CD4-positive, alpha-beta T cell treated with Interleukin-4 for 1 hour (primary cell): Measurements from ENCODE around the gene ZNF503.

ENCODE experiments used
- DNase-seq, 2 donors: peaks; one replicate each; pipeline ENCODE4 v3.0.0-alpha.2; 2020 to 2022

The ZNF503 gene

GRCh38 chr10:75401569-75402485 is at the start of gene ZNF503:
TSS of gene ZNF503 (minus strand) at chr10:75401764. CDS start at chr10:75401419, 345 bp downstream.
- DNase-seq = peak; percentile 35 to 69

DNA sequence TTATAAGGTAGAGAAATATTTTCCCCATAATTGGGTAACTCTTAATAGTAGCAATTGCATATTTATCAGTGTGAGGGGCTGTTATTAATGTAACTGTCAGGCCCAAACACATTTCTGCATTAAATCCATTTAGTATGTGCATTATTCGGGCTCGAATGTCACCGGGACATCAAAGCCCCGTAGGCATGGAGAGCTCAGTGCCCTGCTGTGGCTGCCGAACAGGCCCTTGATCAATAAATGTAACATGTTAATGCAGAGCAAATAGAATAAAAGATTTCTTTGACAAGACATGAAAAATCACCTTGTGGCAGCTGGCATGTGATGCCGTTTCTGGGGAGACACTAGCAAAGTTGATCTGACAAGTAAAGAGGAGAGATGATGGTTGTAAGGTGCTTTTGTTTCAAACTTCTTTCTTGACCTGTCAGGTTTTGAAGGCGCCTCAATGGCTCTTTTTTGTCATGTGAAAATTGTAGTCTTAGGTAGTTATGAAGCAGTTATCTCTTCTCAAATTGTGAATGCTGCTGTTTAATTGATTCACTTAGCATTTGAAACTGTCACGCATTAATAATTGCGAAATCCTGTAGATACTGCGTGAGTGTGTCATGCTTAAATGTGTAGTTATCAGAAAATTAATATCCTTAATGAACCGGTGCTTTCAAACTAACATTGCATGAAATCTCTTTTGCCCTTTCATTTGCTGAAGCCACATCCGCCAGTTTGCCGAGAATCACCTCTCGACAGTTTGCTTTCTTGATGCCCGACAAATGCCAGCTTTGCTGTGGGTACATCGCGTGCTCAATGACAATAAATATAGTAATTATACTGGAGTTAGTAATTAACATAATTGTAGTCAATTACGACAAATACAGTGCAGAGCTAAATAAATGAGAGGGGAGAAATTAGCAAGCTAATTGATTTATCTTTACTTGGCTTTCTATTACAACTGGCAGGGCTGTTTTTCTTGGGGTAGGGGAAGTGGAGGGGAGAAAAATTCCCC is 49.4 kb upstream of the ZNF503 start:
- DNase-seq = no peak

DNA sequence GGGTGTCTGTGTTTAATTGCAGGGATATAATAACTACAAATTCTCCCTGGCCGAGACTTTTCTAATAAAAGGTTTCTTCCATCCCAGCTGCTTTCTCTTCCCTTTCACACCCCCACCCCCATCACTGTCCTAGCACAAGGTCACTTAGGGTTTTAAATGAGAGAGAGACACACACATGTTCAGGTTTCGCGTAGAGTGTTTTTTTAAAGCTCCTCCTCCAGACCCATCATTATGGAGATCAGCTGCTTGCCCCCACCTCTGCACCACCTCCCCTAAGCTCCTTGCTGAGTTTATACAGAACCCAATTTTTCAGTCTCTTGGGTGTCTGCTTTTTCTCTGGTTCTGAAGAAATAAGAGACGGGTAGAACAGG is 48.5 kb upstream of the ZNF503 start:
- DNase-seq = no peak

- DNase-seq = no peak
Measured at GRCh38 chr10:75449382-75450074, 48.0 kb upstream of the ZNF503 start.

GRCh38 chr10:75448166-75448565 is 46.6 kb upstream of the ZNF503 start:
- DNase-seq = no peak

DNA sequence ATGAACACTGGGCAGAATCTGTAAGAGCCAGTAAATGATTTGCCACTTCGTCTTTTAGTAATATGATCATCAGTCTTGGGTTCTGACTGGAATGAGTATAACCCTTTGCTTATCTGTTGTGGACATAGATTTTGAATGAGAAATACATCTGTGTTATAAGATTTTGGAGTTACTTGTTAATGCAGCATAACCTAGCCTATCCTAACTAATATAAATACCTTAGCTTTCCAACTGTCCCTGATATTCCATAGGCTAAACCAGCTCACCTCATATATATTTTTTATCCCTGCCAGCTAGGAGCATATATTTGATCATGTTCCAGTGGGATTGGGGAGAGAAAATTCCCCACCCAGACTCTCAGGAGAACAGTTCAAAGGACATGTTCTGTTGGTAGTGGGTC is 44.9 kb upstream of the ZNF503 start:
- no peak for DNase-seq

DNA sequence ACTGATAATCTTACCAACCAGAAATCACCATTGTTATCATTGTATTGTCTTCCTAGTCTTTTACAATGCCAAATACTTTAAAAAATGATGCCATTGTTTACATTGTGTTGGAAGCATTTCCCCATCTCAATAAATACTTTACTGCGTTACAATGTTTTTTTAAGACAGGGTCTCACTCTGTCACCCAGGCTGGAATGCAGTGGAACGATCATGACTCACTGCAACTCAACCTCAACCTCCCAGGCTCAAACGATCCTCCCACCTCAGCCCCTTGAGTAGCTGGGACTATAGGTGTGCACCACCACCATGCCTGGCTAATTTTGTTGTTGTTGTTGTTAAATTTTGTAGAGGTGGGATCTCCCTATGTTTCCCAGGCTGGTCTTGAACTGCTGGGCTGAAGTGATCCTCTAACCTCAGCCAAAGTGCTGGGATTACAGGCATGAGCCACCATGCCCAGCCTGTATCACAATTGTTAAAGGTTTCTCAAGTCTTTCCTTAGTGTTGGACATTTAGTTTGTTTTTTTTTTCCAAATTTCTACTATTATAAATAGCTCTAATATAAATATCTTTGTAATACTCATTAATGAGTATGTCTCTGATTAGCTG is 43.3 kb upstream of the ZNF503 start:
- DNase-seq = no peak

GRCh38 chr10:75443362-75443761 is 41.8 kb upstream of the ZNF503 start:
- DNase-seq = no peak

DNA sequence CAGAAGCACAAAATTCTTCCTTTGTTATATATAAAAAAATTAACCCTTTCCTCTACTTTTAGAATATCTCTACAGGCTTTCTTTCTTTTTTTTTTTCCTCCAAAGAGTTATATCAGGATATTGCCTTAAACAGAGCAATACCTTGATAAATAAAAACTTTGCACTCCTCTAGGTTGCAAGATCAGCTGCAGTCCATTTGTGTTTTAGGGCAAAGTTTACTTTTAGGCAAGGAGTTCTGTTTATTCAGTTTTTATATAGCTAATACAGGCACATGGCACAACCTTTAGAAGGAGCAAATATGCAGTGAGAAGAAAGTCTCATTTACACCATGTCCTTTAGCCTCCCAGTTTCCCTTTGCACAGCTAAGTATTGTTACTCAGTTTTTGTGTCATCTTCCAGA is 40.1 kb upstream of the ZNF503 start:
- DNase-seq = no peak

GRCh38 chr10:75441196-75441595 is 39.6 kb upstream of the ZNF503 start:
- no peak for DNase-seq

DNA sequence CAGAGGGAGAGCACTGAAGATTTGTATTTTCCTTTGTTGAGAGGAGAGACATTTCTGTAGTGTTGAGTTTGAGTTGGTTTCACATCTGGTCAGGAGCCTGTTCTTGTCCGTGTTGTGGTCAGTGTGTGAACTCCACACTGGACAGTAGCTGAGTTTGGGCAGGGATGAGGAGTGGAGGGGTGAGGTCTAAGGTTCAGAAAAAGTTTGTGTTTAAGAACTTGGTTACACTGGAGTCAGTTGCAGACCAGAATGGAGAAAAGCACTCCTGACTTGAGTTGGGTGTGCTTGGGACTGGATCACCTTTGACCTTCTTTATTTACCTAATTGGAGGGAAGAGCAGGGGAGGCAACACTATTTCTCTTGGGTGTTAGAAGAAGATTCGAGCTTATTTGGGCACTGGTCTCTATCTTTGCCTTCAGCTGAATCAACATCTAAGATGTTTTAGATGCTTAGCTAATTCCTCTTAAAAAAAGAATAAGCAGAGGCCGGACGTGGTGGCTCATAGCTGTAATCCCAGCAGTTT is 38.8 kb upstream of the ZNF503 start:
- no peak for DNase-seq

GRCh38 chr10:75439811-75440210 is 38.2 kb upstream of the ZNF503 start:
- DNase-seq = no peak

GRCh38 chr10:75438275-75438674 is 36.7 kb upstream of the ZNF503 start:
- no peak for DNase-seq

- DNase-seq = no peak
Measured at GRCh38 chr10:75437693-75438092, 36.1 kb upstream of the ZNF503 start.

- no peak for DNase-seq
Measured at GRCh38 chr10:75436896-75437295, 35.3 kb upstream of the ZNF503 start.

DNA sequence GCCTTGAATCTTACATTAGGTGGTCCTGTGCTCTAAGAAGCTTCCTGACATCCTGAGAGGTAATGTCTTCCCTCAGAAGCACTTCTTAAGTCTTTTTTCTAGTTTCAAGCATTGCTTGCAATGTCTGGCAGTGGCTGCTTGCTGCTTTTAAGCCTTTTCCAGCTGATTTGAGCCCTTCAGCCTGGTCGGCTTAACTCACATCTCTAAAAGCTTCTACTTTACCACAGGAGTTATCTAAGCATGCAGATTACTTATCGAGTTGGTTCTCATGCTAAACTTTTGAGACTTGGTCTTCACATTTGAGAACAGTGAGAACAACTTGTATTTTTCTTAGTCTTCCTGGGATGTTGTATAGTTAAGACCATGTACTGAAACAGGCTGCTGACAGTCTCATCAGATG is 33.7 kb upstream of the ZNF503 start:
- no peak for DNase-seq

GRCh38 chr10:75434291-75434690 is 32.7 kb upstream of the ZNF503 start:
- peak in 1 of 2 donors; percentile 29 for DNase-seq

DNA sequence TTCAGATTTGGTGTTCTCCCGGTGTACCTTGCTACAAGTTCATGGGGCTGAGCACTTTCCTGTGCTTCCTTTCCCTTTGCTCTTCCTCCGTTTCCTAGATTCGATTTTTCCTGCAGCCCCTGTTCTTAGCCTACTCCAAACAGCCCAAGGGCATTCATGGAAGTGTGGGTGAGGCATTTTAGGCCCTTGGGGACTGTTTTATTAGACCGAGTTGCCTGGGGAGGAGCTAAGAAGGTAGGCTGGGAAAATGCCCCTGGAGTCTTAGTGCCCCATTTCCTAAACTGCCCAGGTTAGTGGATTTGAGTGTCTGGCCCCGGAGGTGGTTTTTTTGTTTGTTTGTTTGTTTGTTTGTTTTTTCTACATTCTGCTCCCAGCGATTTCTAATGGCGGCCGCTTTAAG is 31.7 kb upstream of the ZNF503 start:
- no peak for DNase-seq

- no peak for DNase-seq
Measured at GRCh38 chr10:75432763-75433162, 31.2 kb upstream of the ZNF503 start.

- DNase-seq = no peak
Measured at GRCh38 chr10:75432176-75432575, 30.6 kb upstream of the ZNF503 start.

DNA sequence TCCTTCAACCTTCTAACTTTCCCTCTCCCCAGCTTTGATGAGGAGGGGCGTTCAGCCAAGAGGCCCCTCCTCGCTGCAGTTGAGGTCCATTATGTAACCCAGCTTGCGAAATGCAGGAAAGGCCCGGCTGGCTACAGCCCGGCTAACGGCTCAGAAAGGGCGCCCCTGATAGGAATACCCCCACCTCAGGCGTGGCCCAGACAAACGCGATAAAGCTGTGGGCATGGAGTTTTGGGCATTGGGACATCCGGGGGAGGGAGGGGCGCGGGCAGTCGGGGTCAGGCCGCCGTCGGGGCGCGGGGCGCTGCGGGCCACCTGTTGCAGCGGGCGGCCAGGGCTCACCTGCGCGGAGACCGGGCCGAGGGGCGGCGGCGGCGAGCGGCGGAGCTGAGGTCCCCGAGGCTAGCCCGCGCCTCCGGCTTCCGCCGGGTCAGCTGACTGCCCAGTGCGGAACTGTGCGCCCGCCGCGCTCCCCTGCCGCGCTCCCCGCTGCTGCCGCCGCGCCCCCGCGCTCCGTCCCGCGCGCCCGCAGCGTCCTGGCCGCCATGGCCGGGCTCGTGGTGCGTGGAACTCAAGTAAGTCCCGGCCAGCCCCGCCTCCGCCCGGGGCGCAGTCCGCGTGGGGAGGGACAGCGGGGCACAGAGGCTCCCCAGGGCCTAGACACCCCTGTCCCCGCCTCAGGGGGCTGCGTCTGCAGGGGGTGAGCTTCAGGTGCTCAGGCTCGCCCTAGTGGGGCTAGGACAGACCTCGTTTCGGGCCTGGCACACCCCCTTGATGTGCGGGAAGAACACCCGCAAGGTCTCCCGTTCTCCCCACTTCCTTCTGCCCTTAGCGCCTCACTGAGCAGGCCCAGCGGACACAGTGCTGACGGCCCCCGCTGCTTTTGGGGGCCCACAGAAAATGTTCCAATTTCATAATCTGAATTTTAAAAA is 29.9 kb upstream of the ZNF503 start, which contains the start of gene LRMDA:
Gene LRMDA, plus strand, starts transcription at position 445 of the 932 bp plus-strand sequence.
- peak in 1 of 2 donors; percentile 34 for DNase-seq
